EL (cell line): ENCODE data around the gene HCRTR1.
"Not testable (repeated sequence)": the region's sequence is repeated elsewhere in the genome, so short reads cannot be mapped to it uniquely, and the experiment has no call there.

Experiments used
- DNase-seq: peaks from one replicate; pipeline ENCODE4 v3.0.0-alpha.2; 2016

The HCRTR1 gene

DNA sequence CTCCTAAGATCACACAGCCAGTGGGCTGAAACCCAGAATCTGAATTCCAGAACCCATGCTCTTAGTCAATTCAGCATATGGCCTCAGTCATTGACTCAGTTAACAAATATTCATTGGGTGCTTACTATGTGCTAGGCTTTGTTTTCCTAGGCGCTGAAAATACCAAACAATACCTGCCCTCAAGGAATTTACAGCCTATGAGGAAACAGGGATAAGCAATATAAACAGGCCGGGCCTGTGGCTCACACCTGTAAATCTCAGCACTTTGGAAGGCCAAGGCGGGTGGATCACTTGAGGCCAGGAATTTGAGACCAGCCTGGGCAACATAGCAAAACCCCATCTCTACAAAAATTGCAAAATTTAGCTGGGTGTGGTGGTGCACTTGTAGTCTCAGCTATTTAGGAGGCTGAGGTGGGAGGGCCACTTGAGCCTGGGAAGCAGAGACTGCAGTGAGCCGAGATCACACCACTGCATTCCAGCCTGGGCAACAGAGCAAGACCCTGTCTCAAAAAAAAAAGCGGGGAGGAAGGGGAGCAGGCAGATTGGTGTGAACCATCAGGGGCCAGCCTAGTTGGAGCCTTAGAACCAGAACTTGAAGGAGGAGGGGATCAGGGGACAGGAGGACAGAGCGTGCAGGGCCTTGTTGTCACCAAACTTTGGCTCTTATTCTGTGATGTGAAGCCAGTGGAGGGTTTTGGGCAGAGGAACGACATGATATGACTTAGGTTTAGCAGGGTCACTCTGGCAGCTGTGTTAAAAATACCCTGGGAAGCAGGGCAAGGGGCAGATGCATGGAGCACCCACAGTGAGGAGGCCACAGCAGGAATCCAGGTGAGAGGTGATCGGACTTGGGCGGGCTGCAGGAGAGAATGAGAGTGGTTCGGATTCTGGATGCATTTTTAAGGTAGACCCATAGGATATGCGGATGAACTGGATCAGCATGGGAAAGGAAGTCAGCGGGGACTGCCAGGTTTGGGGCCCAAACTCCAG is 35.4 kb upstream of the HCRTR1 start:
- no peak for DNase-seq

DNA sequence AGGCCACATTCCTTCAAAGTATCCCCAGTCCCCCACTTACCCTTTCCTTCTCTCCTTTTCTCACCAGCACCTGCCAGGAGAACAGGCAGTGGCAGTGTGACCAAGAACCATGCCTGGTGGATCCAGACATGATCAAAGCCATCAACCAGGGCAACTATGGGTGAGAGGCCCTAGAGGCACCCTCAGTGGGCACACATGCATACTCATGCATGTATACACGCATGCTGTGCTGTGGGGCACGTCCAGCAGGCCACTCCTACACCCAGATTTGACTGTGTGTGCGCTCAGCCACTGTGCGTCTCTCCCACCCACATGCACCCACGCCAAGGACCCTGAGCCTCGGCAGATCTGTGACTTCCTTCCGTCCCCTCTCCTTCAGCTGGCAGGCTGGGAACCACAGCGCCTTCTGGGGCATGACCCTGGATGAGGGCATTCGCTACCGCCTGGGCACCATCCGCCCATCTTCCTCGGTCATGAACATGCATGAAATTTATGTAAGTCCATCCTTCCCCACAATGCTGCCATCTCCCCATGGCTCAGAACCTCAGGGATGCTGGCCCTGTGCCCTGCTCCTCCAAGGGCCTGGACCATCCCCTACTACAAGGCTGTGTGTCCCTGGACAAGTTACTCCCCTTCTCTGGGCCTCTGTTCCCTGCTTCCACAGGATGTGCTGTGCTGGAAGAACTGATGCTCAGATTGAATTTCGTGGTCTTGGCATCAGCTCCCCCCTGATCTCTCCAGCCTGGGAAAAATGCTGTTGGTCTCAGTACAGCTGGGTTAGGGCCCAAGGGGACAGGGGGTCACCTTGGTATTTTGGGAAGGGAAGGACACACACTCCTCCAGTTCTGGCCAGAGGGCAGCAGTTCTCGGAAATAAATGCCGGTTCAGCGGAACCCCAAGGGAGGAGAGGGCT is 34.2 kb upstream of the HCRTR1 start:
- DNase-seq: no peak

DNA sequence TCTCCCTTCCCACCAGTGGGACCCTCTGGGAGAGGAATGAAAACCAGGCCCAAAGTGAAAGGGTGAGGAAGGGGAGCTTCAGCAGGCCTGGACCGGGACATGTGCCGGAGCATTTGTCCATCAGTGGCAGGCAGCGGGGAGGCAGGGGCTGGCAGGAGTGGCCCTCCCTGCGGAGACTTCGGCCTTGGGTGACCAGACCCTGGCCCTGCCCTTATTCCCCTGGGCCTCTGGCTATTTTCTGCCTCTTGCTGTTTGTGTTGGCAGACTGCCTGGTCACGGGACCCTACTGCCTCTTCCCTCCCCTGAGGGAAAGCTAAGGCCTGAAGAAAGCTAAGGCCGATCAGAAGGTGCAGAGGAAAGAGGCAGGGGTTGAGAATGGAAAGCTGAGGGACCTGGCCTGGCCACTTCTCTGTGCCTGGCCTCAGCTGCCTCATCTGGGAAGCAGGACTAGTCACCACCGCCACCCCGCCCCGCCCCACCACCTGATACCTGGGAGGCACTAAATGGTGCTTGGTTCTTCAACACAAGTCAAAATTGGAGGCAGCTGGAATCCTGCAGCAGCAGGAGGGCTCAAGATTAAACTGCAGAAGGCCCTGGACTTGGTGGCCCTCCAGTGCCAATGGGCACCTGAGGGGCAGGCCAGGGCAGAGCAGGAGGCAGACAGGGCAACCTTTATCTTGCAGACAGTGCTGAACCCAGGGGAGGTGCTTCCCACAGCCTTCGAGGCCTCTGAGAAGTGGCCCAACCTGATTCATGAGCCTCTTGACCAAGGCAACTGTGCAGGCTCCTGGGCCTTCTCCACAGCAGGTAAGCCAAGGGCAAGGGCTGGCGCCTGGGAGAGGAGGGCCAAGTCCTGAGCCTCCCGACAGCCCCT is 33.3 kb upstream of the HCRTR1 start:
- peak; percentile 73 for DNase-seq

DNA sequence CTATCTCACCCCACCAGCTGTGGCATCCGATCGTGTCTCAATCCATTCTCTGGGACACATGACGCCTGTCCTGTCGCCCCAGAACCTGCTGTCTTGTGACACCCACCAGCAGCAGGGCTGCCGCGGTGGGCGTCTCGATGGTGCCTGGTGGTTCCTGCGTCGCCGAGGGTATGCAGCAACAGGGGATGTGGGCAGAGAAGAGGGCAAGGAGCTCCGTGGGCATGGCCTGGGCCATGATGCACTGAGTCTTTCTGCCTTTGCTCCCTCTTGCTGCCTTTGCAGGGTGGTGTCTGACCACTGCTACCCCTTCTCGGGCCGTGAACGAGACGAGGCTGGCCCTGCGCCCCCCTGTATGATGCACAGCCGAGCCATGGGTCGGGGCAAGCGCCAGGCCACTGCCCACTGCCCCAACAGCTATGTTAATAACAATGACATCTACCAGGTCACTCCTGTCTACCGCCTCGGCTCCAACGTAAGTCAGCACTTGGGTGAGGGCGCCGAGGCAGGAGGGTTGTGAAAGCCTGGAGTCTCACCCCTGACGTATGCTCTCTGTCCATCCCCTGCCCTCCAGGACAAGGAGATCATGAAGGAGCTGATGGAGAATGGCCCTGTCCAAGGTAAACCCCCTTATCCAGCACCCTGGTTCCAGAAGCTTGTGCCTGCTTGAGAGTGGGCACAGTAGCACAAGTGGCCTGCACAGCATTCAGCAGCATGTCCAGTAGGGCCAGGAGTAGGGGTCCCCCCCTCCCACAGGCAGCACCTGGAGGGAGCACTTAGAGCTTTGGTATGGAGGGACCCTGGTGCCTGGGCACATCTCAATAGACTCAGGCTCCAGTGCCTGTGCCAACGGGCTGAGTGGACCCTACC is 32.4 kb upstream of the HCRTR1 start:
- DNase-seq: no peak

DNA sequence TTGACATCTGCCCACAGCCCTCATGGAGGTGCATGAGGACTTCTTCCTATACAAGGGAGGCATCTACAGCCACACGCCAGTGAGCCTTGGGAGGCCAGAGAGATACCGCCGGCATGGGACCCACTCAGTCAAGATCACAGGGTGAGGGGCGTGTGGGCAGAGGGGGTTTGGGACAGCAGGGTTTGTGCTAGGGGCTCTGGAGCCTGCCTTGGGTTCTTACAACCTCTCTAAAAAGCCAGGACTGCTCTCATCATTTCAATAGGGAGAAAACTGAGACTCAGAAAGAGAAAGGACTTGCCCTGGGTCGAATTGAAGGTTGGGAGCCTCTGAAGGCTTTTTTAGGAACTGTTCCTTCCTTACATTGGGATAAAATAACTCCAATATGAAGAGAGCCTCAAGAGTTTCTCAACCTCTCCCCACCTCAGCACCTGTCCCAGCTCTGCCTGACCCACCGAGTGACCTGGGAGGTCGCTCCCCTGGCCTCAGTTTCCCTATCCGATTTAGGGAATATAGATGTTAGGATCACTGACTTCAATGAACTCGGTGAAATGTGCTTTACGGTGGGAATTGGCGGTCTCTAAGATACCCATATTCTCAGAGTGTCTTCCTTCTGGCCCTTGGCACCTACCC is 31.6 kb upstream of the HCRTR1 start:
- DNase-seq: no peak

DNA sequence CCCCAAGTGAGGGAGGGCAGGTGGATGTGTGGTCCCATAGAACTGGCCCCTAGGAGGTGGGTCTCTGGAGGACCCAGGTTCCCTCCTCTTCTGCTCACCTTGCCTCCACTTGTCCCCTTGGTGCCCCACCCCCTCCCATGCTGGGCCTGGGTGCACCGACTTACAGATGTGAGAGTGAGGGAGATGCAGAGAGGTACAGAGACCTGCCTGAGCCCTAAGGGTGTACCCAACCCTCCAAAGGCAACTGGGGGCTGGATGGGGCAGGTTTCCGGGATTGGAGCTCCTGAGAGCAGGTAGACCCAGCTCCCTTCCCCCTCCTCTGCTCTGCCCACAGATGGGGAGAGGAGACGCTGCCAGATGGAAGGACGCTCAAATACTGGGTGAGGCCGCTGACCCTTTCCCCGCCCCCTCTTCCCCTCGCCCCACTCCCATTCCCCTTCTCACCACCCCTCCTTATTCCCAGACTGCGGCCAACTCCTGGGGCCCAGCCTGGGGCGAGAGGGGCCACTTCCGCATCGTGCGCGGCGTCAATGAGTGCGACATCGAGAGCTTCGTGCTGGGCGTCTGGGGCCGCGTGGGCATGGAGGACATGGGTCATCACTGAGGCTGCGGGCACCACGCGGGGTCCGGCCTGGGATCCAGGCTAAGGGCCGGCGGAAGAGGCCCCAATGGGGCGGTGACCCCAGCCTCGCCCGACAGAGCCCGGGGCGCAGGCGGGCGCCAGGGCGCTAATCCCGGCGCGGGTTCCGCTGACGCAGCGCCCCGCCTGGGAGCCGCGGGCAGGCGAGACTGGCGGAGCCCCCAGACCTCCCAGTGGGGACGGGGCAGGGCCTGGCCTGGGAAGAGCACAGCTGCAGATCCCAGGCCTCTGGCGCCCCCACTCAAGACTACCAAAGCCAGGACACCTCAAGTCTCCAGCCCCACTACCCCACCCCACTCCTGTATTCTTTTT is 30.8 kb upstream of the HCRTR1 start:
- no peak for DNase-seq

DNA sequence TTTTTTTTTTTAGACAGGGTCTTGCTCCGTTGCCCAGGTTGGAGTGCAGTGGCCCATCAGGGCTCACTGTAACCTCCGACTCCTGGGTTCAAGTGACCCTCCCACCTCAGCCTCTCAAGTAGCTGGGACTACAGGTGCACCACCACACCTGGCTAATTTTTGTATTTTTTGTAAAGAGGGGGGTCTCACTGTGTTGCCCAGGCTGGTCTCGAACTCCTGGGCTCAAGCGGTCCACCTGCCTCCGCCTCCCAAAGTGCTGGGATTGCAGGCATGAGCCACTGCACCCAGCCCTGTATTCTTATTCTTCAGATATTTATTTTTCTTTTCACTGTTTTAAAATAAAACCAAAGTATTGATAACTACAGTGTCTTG is 30.2 kb upstream of the HCRTR1 start:
- DNase-seq: not testable (repeated sequence)

DNA sequence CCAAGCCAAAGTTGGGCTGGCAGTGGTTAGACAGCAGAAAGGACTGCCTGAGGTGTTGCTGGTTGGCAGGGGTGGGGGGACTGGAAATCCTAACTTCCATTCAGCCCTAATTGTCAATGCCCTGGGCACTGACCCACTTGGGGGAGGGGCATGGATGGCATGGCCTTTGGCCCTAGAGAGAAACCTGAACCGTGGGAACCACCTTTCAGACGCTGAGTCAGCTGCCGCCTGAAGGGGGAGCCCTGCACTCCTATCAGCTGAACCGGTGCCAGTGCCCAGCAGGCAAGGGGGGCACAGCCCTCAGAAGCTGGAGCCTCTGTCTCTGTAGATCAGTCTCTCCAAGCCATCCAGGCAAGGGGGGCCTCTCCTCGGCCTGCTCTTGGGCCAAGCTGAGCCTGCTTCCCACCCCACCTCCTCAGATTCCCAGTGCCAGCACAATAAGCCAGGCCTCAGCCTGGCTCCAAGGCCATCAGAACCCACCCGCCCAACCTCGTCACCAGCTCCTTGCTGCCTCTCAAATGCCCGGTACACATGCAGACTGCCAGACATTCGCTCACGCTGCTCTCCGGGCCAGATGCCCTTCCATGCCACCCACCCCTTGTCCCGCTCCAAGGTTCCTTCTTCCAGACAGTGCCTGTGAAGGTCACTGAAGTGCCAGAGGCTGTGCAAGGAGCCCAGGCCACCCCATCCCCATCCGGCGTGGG is 29.6 kb upstream of the HCRTR1 start:
- DNase-seq: no peak

DNA sequence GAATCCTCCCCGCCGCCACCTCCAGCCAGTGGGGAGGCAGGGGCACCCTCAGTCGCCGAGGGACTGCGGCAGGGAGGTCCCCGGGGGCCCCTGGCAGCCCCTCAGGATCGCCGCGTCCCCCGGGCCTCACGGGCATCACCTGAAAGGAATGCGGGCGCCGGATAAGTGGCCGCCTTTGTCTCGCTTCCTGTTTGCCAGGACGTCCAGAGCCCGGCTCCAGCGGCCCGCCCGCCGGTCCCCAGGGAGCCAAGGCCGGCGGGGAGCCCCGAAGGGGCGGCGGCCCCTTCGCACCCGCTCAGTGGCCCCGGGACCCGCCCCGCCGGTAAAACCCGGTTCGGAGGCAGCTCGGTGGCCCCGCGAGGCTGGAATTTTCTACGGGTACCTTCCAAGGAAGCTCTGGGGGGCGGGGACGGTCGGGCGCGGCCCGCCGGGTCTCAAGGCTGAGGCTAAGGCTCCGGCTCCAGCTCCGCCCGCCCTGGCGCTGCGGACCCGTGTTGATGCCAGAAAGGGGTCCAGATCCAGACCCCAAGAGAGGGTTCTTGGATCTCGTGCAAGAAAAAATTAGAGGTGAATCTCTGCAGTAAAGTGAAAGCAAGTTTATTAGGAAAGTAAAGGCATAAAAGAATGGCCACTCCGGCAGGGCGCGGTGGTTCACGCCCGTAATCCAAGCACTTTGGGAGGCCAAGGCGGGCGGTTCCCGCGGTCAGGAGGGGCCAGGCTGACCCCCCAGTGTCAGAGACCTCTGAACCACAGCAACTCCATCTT is 28.6 kb upstream of the HCRTR1 start:
- no peak for DNase-seq

DNA sequence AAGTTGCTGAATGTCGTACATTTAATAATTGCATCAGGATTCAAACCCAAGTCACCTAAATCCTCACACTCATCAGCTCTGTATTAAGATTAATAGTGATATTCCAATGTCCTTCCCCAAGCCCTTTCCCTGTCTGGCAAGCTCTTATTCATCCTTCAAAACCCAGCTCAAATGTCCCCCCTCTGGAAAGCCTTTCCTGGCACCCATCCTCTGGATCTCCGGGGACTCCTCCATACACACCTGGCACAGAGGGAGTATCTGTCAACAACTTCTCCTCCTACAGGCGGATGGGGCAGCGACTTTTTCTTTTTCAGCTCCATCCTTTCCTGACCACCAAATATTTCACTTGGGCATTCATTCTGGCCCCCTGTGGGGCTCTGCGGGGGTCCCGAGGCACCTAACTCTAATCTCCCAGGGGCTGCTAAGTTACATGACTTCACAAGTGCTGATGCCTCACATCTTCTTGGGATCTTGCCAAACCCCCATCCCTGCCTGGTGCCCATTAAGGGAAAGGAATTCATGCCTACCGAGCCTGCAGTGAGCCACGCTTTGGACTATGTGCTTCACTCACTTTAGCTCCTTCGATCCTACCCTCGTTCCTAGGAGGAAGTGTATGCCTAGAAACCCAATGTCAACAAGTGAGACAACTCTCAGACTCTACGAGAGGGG is 25.9 kb upstream of the HCRTR1 start:
- DNase-seq: peak; percentile 78

DNA sequence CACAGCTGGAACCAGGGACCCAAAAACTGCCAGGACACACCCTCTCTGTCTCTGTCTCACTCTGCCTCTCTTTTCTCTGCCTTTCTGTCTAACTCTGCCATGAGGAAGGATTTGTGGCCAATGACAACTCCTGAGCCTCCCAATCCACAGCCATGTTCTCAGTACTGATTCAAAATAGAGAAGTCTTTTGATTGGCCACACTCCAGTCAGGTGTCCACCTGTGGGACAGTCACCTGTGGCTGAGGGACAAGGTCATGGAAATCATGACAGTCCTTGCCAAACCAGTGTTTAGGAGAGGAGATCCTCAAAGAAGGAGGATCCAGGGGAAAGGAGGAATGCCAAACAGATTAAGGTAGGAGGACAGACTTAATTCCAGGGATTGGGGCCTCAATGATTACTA is 25.4 kb upstream of the HCRTR1 start:
- no peak for DNase-seq

DNA sequence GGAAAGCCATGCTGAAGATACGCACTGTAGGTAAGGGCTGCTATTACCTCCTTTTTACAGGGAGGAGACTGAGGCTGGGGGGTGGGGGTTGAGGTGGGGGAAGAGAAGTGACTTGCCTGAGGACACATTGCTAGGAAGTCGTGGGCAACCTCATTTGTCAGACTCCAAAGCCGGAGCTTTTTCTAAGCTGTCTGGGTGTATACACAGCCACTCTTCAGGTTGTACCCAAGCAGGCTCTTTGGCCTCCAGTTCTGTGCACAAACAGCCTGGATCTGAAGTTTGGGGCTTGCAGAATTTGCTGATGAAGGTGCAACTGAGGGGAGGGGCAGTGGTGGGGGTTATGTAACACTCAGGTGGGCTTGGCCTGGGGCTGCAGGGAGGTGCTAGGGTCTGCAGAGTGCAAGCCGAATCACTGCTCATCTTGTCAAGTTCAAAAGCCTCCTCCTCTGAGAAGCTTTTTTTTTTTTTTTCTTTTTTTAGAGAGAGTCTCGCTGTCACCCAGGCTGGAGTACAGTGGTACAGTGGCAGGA is 24.3 kb upstream of the HCRTR1 start:
- DNase-seq: no peak

DNA sequence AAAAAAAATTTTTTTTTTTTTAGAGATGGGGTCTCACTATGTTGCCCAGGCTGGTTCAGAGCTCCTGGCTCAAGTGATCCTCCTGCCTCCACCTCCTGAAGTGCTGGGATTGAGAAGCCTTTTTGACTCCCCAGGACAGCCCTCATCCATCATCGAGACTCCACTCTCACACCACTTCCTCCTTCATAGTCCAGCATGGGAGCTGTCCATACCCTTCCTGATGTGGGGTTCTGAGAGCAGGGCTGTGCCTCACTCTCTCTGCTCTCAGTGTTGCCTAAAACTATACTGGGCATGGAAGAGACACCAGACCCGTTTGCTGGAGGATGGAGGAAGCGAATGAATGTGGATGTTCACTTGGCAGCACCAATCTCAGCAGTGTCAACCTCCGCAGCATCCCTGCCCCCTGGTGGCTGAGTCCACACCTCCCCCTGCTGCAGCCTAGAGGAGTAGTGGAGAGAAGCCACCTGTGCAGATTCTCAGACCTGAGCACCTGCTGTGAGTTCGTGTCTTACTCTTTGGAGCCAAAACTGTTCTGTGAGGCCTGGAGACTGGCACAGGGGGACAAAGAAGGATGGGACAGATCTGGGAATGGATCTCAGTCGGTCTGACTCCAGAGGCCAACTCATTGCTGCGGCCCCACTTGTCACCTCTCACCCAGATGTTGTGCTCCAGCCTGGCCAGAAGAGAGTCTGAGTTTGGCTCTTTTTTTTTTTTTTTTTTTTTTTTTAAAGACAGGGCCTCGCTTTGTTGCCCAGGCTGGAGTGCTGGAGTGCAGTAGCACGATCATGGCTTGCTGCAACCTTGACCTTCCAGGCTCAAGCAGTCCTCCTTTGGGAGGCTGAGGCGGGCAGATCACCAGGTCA is 23.5 kb upstream of the HCRTR1 start:
- peak; percentile 72 for DNase-seq

DNA sequence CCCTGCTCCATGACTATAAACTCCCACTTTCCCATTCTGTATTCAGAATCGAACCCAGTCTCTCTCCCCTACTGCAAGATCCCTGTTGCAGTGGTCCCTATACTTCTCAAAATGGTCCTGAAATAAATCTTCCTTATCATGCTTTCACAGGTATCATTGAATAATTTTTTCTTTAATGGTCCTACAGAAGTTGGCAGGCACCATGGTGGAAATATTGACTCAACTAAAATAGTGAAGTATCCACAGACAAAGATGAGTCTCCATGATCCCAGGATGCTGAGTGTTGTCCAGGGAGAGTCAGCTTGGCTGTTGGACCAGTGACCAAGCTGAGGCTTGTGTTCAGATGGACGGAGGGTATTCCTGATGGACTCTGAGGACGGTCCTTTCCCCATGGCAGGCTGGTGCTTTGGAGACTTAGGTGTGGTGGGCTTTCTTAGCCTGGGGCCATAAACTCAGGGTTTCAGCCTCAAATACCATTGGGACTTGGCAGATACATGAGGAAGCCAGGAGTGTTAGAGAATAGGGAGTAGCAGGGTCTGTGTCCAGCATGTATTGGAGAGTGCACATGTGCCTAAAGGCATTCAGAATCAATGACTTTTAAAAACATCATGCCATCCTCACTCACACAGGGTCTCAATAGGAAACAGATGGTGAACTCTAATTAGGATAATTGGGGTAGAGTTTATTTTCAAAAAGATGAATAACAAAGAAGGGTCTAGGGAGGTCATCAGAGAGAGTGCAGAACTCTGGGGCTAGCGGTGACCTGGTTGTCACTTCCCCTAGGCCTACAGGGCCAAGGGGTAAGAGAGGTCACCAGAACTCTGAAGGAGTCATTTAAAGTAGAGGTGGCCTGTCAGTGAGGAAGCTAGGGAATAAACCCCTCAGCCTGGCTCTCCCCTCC is 21.4 kb upstream of the HCRTR1 start:
- no peak for DNase-seq

DNA sequence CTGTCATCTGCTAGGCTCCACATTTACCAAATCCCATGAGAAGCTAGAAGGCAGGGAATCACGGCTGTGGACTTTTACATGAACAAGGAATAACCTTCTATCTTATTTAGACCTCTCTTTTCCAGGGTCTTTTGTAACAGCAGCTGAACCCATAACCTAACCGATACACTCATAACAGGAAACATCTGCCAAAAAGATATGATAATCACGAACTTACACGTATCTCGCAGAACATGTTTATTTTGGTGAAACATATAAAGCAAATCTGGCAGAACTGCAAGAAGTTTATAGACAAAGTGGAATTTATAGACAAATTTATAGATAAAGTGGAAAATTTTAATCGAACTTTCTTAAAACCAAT is 20.8 kb upstream of the HCRTR1 start:
- no peak for DNase-seq

DNA sequence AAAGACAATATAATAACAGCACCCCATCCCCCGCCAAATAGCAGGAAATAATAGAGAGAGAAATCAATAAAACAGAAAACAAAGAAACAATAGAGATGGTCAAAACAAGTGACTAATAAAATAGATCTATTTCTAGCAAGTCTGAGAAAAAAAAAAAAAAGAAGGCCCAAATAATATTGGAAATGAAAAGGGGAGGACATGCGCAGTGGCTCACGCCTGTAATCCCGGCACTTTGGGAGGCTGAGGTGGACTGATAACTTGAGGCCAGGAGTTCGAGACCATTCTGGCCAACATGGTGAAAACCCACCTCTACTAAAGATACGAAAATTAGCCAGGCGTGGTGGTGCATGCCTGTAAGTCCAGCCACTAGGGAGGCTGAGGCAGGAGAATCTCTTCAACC is 18.5 kb upstream of the HCRTR1 start:
- DNase-seq: no peak
